GM18868 (cell line): ENCODE data around the gene HS2ST1.
"Not testable (repeated sequence)": the region's sequence is repeated elsewhere in the genome, so short reads cannot be mapped to it uniquely, and the experiment has no call there.

Experiments
- ATAC-seq: cut with Tn5 transposase; IDR thresholded peaks from one replicate; pipeline ENCODE4 v1.9.1; 2021; ENCODE audit warnings: mild to moderate bottlenecking, moderate library complexity; ENCODE audit not compliant: unreplicated experiment

The HS2ST1 gene

DNA sequence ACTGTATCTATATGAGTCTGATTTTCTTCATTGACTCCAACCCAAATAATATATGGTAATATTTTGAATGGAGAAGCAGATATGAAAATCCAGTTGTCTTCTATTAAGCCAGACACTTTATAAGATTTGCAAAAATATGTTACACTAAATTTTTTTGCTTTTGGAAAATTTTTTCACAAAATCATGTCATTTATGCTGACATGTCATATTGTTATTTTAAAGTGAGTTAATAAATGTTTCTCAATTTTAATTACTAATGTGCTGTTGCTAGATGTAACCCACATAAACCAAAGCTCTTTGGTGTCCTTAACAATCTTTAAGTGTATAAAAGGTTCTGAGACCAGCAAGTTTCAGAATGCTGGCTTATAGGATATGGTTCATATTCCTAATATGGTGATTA lies 142.5 kb downstream of the HS2ST1 start:
- ATAC-seq: no peak

GRCh38 chr1:87058343-87058649 lies 143.9 kb downstream of the HS2ST1 start:
- ATAC-seq: no peak

GRCh38 chr1:87061742-87062156 lies 147.3 kb downstream of the HS2ST1 start:
- ATAC-seq: peak; percentile 35

DNA sequence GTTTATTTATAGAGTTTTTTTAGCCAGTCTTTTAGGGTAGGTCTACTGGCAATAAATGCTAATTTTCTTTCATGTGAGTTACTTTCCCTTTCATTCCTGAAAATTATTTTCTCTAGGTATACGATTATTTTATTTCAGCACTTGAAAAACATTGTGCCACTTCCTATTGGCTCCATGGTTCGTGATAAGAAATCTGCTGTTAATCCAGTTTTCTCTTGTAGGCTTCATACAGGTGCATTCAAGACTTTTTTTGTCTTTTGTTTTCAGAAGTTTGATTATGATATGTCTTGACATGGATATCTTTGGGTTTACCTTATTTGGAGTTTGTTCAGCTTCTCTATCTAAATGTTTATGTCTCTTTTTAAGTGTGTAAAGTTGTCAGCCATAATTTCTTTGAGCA lies 148.3 kb downstream of the HS2ST1 start:
- ATAC-seq: no peak

- no peak for ATAC-seq
These were observed 149.9 kb downstream of the HS2ST1 start for GRCh38 chr1:87064309-87064708.

- ATAC-seq: no peak
These were observed 150.6 kb downstream of the HS2ST1 start for GRCh38 chr1:87064986-87065385.

- ATAC-seq: not testable (repeated sequence)
These were observed 152.3 kb downstream of the HS2ST1 start for GRCh38 chr1:87066708-87067107.

DNA sequence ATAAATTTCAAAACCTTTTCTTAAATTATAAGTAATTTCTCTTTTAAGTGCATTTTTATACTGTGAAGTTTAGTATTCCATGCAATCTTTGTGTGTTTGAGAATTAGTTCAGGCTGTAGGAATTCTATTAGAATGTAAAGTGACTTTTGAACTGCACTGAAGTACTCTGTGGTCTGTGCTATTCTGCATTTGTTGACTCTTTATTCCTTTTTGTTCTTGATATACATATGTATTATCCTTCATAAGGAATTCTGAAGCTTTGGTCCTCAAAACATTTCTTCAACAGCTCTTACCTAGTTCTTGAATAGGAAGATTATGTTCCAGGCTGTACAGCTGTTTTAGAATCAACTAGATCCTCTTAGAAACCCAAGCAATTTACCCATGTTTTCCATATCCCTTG lies 158.0 kb downstream of the HS2ST1 start:
- no peak for ATAC-seq

DNA sequence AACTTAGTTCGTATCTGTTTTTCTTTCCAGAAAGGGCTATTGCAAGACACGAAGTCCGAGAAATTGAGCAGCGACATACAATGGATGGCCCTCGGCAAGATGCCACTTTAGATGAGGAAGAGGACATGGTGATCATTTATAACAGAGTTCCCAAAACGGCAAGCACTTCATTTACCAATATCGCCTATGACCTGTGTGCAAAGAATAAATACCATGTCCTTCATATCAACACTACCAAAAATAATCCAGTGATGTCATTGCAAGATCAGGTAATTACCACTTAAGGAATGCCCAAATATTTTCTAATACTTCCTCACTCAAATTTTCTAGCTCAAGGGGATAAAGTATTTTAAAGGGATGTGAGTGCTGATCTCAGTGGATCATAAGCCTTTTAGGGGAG lies 158.5 kb downstream of the HS2ST1 start:
- ATAC-seq: no peak

GRCh38 chr1:87074001-87074795 lies 159.8 kb downstream of the HS2ST1 start:
- ATAC-seq: no peak

GRCh38 chr1:87077959-87078639 lies 163.7 kb downstream of the HS2ST1 start:
- ATAC-seq: peak; percentile 80

GRCh38 chr1:87084244-87084836 lies 169.9 kb downstream of the HS2ST1 start:
- ATAC-seq: no peak

- ATAC-seq: no peak
These were observed 171.7 kb downstream of the HS2ST1 start for GRCh38 chr1:87086120-87086519.

DNA sequence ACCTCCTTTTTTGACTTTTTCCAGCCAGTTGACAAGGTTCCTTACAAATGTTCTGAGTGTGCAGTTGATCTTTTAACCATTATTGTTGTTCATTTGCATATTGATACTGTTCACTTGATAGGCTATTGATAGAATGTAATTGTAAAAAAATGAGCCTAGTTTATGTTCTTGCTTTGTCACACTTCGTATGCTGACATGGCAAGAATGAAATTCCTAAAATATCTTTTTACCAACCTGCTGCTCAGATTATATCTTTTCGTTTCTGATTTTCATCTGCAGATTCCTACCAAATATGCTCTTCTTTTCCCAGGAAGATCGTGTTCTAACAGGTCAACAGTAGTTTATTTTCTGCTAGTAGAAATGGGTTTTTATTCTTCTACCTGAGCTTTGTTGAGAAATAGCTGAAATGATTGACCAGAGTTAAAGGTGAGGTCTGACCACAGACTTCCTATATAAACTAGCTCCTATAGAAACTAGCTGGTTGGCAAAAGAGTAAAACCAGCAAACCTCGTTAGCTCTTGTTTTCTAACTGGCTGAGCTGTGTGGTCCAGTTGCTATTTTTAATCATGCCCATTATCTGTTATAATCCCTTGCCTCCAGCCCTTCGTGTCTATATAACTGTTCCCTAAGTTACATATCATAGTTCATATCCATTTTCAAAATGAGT lies 174.8 kb downstream of the HS2ST1 start:
- no peak for ATAC-seq

DNA sequence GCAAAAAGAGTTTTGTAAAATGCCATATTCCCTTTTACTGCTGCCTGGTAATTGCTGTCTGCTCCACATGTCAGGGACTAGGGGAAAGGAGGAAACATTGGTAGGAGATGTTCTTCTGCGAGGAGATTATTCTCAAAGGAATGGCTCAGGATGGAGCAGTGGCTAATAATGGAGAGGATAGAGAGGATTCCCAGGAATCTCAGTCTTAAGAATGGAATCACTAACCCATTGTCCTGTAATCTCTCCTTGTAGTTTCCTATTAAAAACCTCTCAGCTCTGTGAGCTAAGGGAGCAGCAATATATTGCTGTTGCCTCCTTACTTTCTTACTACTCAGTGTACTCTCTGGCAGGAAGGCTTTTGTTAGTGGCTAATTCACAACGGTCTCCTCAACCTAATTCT lies 175.4 kb downstream of the HS2ST1 start:
- no peak for ATAC-seq

DNA sequence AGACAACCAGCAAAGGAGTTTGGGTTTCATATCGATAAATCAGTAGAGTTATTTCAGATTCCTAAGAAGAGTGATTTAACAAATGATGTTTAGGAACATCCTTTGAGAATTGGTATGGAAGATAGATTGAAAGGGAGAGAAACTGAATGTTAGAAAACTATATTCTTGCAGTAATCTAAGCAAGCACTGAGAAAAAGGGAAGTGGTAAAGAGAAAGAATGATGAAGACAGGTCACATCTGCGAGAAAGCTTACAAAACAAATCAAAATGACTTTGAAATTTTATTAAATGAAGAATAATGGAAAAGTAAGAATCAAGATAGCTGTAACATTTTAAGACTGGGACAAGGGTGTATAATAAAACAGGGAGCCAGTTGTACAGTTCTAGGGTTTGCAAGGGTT lies 177.0 kb downstream of the HS2ST1 start:
- peak; percentile 55 for ATAC-seq

DNA sequence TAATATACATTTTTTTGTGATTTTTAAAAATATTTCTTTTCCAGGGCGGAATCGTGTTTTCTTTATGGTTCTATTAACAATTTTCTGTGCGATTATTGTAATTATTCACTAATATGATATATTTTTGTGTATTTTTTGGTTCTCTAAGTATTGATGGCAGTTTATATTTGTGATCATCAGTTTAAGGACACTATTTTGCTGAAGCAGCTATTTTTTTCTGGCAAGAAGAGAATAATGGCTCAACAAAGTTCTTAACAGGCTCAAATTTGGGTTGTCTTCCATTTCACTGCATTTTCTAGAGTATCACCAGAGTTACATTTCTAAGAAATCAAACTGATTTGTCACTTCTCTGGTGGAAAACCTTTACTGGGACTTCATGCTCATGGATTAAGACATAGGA lies 178.4 kb downstream of the HS2ST1 start:
- ATAC-seq: no peak

- no peak for ATAC-seq
These were observed 178.9 kb downstream of the HS2ST1 start for GRCh38 chr1:87093286-87093685.

GRCh38 chr1:87094238-87094637 lies 179.8 kb downstream of the HS2ST1 start:
- no peak for ATAC-seq

DNA sequence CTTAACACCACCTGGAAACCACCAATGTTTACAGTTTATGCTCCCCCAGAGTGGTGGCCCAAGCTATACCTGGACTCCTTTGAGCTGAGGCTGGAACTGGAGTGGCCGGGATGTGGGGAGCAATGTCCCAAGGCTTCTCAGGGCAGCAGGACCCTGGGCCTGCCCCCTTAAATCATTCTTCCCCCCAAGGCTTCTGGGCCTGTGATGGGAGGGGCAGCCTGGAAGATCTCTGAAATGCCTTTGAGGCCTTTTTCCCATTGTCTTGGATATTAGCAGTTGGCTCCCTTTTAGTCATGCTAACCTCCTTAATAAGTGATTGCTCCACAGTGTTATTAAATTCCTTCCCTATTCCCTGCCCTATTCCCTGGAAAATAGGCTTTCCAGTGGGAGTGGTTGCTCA lies 185.8 kb downstream of the HS2ST1 start:
- ATAC-seq: no peak

- ATAC-seq: no peak
These were observed 188.6 kb downstream of the HS2ST1 start for GRCh38 chr1:87103074-87103473.

DNA sequence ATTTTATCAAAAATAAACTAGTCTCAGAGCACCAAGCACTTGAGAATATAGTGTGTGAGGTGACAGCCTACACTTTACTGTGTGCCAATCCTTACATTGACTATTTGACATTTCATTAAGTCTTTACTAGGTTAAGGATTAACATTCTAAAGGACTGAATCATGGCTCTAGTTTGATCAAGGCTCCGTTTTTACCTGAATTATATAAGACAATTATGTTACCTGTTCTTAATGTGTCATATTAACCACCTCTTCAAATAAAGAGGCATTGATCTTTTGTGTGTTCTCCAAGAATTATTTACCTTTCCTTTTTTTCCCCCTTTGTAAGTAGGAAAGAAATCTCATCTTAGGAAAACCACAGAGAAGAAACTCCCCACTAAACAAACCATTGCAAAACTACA lies 189.7 kb downstream of the HS2ST1 start:
- no peak for ATAC-seq
